Astrocyte (in vitro differentiated cells and primary cell): ENCODE data around the gene CFAP97D2. TPM values are rescaled to one million over a fixed set of nuclear protein-coding genes. Genes with fewer than 3 reads are reported as not detected.
"Not testable (repeated sequence)": the region's sequence is repeated elsewhere in the genome, so short reads cannot be mapped to it uniquely, and the experiment has no call there.

Experiments used
- DNase-seq: peaks from one replicate; pipeline ENCODE4 v3.0.0-alpha.2; 2010; ENCODE audit warnings: low read depth
- FAIRE-seq: peaks from 2 replicates; lab custom pipeline; 2011; peaks lifted over from hg19 to GRCh38; lab: Jason Lieb, UNC
- H2AFZ ChIP-seq: 2 replicates; pipeline ENCODE4 v1.6.0; 2012; ENCODE audit warnings: low read depth, low read length, inconsistent platforms
- H3K27ac ChIP-seq: 2 replicates; pipeline ENCODE4 v1.5.1; 2011; ENCODE audit warnings: low read depth, low read length, inconsistent platforms
- H3K27me3 ChIP-seq: 2 replicates; pipeline ENCODE4 v1.6.0; 2011; ENCODE audit warnings: low read length, inconsistent platforms; ENCODE audit not compliant: insufficient read depth
- H3K36me3 ChIP-seq: 2 replicates; pipeline ENCODE4 v1.5.1; 2011; ENCODE audit warnings: low read length, inconsistent platforms; ENCODE audit not compliant: insufficient read depth
- H3K4me1 ChIP-seq: 2 replicates; pipeline ENCODE4 v1.5.1; 2011; ENCODE audit warnings: low read length, inconsistent platforms; ENCODE audit not compliant: insufficient read depth
- H3K4me2 ChIP-seq: 2 replicates; pipeline ENCODE4 v1.6.0; 2012; ENCODE audit warnings: low read length, inconsistent platforms
- H3K4me3 ChIP-seq: 2 replicates; pipeline ENCODE4 v1.5.1; 2011; ENCODE audit warnings: low read depth, mild to moderate bottlenecking, low read length, inconsistent platforms; ENCODE audit not compliant: insufficient read depth
- H3K79me2 ChIP-seq: 2 replicates; pipeline ENCODE4 v1.6.0; 2012; ENCODE audit warnings: mild to moderate bottlenecking, low read length, inconsistent platforms; ENCODE audit not compliant: insufficient read depth
- H3K9ac ChIP-seq: 2 replicates; pipeline ENCODE4 v1.6.0; 2012; ENCODE audit warnings: mild to moderate bottlenecking, low read length, inconsistent platforms
- H3K9me3 ChIP-seq: 2 replicates; pipeline ENCODE4 v1.5.1; 2012; ENCODE audit warnings: low read depth, mild to moderate bottlenecking, low read length, inconsistent platforms; ENCODE audit not compliant: insufficient read depth
- H4K20me1 ChIP-seq: 2 replicates; pipeline ENCODE4 v1.6.0; 2012; ENCODE audit warnings: low read length, inconsistent platforms; ENCODE audit not compliant: insufficient read depth
- H3K27ac Mint-ChIP-seq: one replicate; pipeline ENCODE4 v1.8.0; 2021; ENCODE audit warnings: mild to moderate bottlenecking, mixed read lengths; ENCODE audit not compliant: unreplicated experiment
- H3K27me3 Mint-ChIP-seq: one replicate; pipeline ENCODE4 v1.8.0; 2021; ENCODE audit warnings: low read depth, mixed read lengths; ENCODE audit not compliant: unreplicated experiment
- H3K36me3 Mint-ChIP-seq: one replicate; pipeline ENCODE4 v1.8.0; 2021; ENCODE audit warnings: low read depth, mixed read lengths; ENCODE audit not compliant: unreplicated experiment
- H3K4me1 Mint-ChIP-seq: one replicate; pipeline ENCODE4 v1.8.0; 2021; ENCODE audit warnings: low read depth, mixed read lengths; ENCODE audit not compliant: unreplicated experiment
- H3K4me3 Mint-ChIP-seq: one replicate; pipeline ENCODE4 v1.8.0; 2021; ENCODE audit warnings: mild to moderate bottlenecking, moderate library complexity, mixed read lengths; ENCODE audit not compliant: unreplicated experiment
- H3K9me3 Mint-ChIP-seq: one replicate; pipeline ENCODE4 v1.8.0; 2021; ENCODE audit warnings: mild to moderate bottlenecking, mixed read lengths; ENCODE audit not compliant: unreplicated experiment
- CTCF ChIP-seq: IDR thresholded peaks from 2 replicates; pipeline ENCODE4 v1.5.1; 2011; ENCODE audit warnings: low read depth, mild to moderate bottlenecking, inconsistent platforms, low read length, moderate library complexity; ENCODE audit not compliant: insufficient read depth
- EZH2 ChIP-seq: IDR thresholded peaks from 2 replicates; pipeline ENCODE4 v1.6.1; 2012; ENCODE audit warnings: mild to moderate bottlenecking, low read length, inconsistent platforms; ENCODE audit not compliant: insufficient read depth
- total RNA-seq: library from RNA; stranded (reverse); gene quantifications from 2 replicates; pipeline ENCODE4 v1.2.1, GENCODE V29; 2021

The CFAP97D2 gene
- total RNA-seq, 1 donor from 2014 or later = not detected

GRCh38 chr13:114263578-114263977, 84.5 kb downstream of the CFAP97D2 start:
- peak overlapping the region; percentile 90 for H3K27ac ChIP-seq
- no peak overlapping the region for H3K4me2 ChIP-seq
- H4K20me1 ChIP-seq = no peaks in the 10 kb centered on the region
- Mint-ChIP-seq H3K9me3 (no peaks in the 10 kb centered on the region), H3K4me1 (peaks cover 31% of the 10 kb centered on the region), H3K4me3 (no peak overlapping the region), H3K27me3 (no peaks in the 10 kb centered on the region), H3K36me3 (peaks cover 31% of the 10 kb centered on the region), H3K27ac (peak overlapping the region; percentile 50)
- no peaks in the 10 kb centered on the region for H3K9me3 ChIP-seq
- FAIRE-seq (no peak), DNase-seq (peak; percentile 41)
- no peak overlapping the region for H2AFZ ChIP-seq
- H3K36me3 ChIP-seq = peaks cover 57% of the 10 kb centered on the region
- peaks cover 33% of the 10 kb centered on the region for H3K4me1 ChIP-seq
- H3K79me2 ChIP-seq = no peaks in the 10 kb centered on the region
- H3K4me3 ChIP-seq = no peak overlapping the region
- TF ChIP-seq EZH2 (no peak), CTCF (no peak)
- H3K9ac ChIP-seq = no peak overlapping the region
- no peaks in the 10 kb centered on the region for H3K27me3 ChIP-seq

DNA sequence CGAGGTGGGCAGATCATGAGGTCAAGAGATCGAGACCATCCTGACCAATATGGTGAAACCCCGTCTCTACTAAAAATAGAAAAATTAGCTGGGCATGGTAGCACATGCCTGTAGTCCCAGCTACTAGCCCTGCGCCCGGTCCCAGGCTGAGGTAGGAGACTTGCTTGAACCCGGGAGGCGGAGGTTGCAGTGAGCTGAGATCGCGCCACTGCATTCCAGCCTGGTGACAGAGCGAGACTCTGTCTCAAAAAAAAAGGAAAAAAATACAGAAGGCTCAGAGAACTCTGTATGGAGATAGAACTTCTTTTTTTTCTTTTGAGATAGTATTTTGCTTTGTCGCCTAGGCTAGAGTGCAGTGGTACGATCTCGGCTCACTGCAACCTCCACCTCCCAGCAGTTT, 85.3 kb downstream of the CFAP97D2 start:
- peak overlapping the region; percentile 90 for H3K27ac ChIP-seq
- not testable (repeated sequence) for H4K20me1 ChIP-seq, H3K4me3 ChIP-seq, H3K4me3 Mint-ChIP-seq, H3K79me2 ChIP-seq, H2AFZ ChIP-seq, FAIRE-seq, H3K27me3 Mint-ChIP-seq, H3K9me3 ChIP-seq, H3K9me3 Mint-ChIP-seq, DNase-seq, H3K27me3 ChIP-seq
- H3K36me3 Mint-ChIP-seq = peaks cover 34% of the 10 kb centered on the region
- H3K4me2 ChIP-seq = peak overlapping the region; percentile 65
- H3K36me3 ChIP-seq = peaks cover 59% of the 10 kb centered on the region
- H3K9ac ChIP-seq = peak overlapping the region; percentile 44
- peaks cover 34% of the 10 kb centered on the region for H3K4me1 ChIP-seq
- peak overlapping the region; percentile 87 for H3K27ac Mint-ChIP-seq
- peaks cover 35% of the 10 kb centered on the region for H3K4me1 Mint-ChIP-seq

GRCh38 chr13:114264886-114265611, 86.0 kb downstream of the CFAP97D2 start:
- Histone ChIP-seq H3K9ac (peak overlapping the region; percentile 44), H3K4me1 (peaks cover 34% of the 10 kb centered on the region), H3K9me3 (no peaks in the 10 kb centered on the region), H3K27me3 (no peaks in the 10 kb centered on the region), H3K79me2 (no peaks in the 10 kb centered on the region), H3K27ac (peak overlapping the region; percentile 90), H2AFZ (no peak overlapping the region), H4K20me1 (no peaks in the 10 kb centered on the region), H3K4me2 (peak overlapping the region; percentile 65), H3K4me3 (no peak overlapping the region), H3K36me3 (peaks cover 55% of the 10 kb centered on the region)
- DNase-seq (peak; percentile 80), FAIRE-seq (peak; percentile 90)
- no peak for TF ChIP-seq EZH2
- TF ChIP-seq CTCF = no peak
- Mint-ChIP-seq H3K27ac (peak overlapping the region; percentile 87), H3K36me3 (peaks cover 32% of the 10 kb centered on the region), H3K4me1 (peaks cover 36% of the 10 kb centered on the region), H3K9me3 (no peaks in the 10 kb centered on the region), H3K27me3 (no peaks in the 10 kb centered on the region), H3K4me3 (no peak overlapping the region)
